Adrenal gland (tissue), 5 donors: ENCODE data around the gene KRTAP12-1.

ENCODE experiments used
- CTCF ChIP-seq, 6 experiments: fragments of 450-650 bp in 4 of 6; fragments of 200-600 bp in 2 of 6; sonication (generic) in 1 of 6; IDR thresholded peaks; 1 replicate in 5 of 6; 2 replicates in 1 of 6; pipeline versions ENCODE4 v1.5.1 to v1.8.0; 2016 to 2021; ENCODE audit warnings: antibody characterized with exemption in 6 of 6, mild to moderate bottlenecking in 2 of 6, moderate library complexity in 1 of 6
- POLR2A ChIP-seq, 2 donors: fragments of 450-650 bp; IDR thresholded peaks; one replicate each; pipeline ENCODE4 v1.6.1; 2017; ENCODE audit warnings: antibody characterized with exemption in 2 of 2, mild to moderate bottlenecking in 2 of 2, moderate library complexity in 1 of 2
- donor health status: DM: no; HTN: no; CAD: no.

DNA sequence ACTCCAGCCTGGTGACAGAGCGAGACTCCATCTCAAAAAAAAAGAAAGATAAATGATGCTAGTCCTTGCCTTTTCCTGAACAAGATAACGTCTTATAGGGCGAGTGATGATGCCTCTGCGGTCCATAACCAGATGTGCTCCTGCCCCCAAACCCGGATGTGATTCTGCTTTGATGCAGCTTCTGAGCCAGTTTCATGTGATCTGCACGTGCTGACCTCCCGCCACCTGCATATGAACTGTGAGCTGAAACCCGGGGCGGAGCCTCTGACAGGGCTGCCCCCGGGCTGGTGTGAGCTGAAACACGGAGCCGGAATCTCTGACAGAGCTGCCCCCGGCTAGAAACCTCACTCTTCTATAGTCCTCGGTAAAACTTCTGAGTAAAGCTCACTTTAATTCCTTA, 28.8 kb downstream of the KRTAP12-1 start:
- TF ChIP-seq CTCF (IDR thresholded peaks at IDR 0.05) (no peak), POLR2A (IDR thresholded peaks at IDR 0.05) (no peak)
